Measurements from ENCODE around the gene IPO9. TPM values are rescaled to one million over a fixed set of nuclear protein-coding genes. Genes with fewer than 3 reads are reported as not detected.

IPO9 gene
- polyA plus RNA-seq, 4 donors: 7.0 to 26.0 (median 12.3) TPM

- no peak overlapping the region for H3K27ac ChIP-seq (ENCODE audit: low read depth in 1 of 3, low read length in 2 of 3)
- FAIRE-seq: no peak
- no peaks in the 10 kb centered on the region for H3K9me3 ChIP-seq (ENCODE audit: control insufficient read depth in 2 of 2, insufficient read depth in 1 of 2, low read depth in 1 of 2, low read length in 1 of 2)
Measured at GRCh38 chr1:201786824-201787223, 42.1 kb upstream of the IPO9 start.

DNA sequence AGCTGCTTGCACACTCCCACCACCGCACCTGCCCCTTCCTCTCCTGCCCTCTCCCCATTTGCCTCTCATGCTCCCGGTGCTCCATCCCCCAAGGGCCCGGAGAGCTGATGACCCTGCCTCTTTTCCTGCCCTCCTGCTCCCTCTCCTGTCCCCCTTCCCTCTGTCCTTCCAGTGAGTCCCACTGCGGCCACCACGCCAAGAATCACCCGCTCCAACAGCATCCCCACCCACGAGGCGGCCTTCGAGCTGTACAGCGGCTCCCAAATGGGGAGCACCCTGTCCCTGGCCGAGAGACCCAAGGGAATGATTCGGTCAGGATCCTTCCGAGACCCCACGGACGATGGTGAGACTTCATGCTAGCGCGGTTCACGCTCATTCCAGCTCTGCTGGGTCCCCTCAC, 40.7 kb upstream of the IPO9 start:
- WGBS, 3 donors: 87 to 95% (median 94%) methylated on average over 18 of the region's 18 CpGs
- no peak for FAIRE-seq
- H3K9me3 ChIP-seq (ENCODE audit: control insufficient read depth in 2 of 2, insufficient read depth in 1 of 2, low read depth in 1 of 2, low read length in 1 of 2): no peaks in the 10 kb centered on the region

More at GRCh38 chr1:201786824-201787223, 42.1 kb upstream of the IPO9 start:
- Histone ChIP-seq H3K4me3 (ENCODE audit: low read depth in 1 of 3, low read length in 3 of 3) (no peak overlapping the region), H3K4me1 (ENCODE audit: control insufficient read depth in 3 of 3, insufficient read depth in 2 of 3, low read depth in 1 of 3, low read length in 2 of 3) (no peaks in the 10 kb centered on the region), H3K27me3 (ENCODE audit: control insufficient read depth in 3 of 3, insufficient read depth in 3 of 3, low read length in 3 of 3) (no peaks in the 10 kb centered on the region), H3K36me3 (ENCODE audit: control insufficient read depth in 3 of 3, insufficient read depth in 2 of 3, low read depth in 1 of 3, low read length in 3 of 3) (peaks cover 0 to 42% (median 3%) of the 10 kb centered on the region in 3 donors)
- no peak for DNase-seq
- WGBS, 3 donors: 76 to 91% (median 81%) methylated on average over 5 of the region's 5 CpGs

GRCh38 chr1:201789245-201789644, 39.7 kb upstream of the IPO9 start:
- Histone ChIP-seq H3K4me3 (ENCODE audit: low read depth in 1 of 3, low read length in 3 of 3) (no peak overlapping the region), H3K27ac (ENCODE audit: low read depth in 1 of 3, low read length in 2 of 3) (peak overlapping the region in 1 of 3 donors; percentile 87), H3K9me3 (ENCODE audit: control insufficient read depth in 2 of 2, insufficient read depth in 1 of 2, low read depth in 1 of 2, low read length in 1 of 2) (no peaks in the 10 kb centered on the region), H3K27me3 (ENCODE audit: control insufficient read depth in 3 of 3, insufficient read depth in 3 of 3, low read length in 3 of 3) (no peaks in the 10 kb centered on the region), H3K4me1 (ENCODE audit: control insufficient read depth in 3 of 3, insufficient read depth in 2 of 3, low read depth in 1 of 3, low read length in 2 of 3) (peaks cover 0 to 9% (median 0%) of the 10 kb centered on the region in 3 donors), H3K36me3 (ENCODE audit: control insufficient read depth in 3 of 3, insufficient read depth in 2 of 3, low read depth in 1 of 3, low read length in 3 of 3) (peaks cover 0 to 39% (median 3%) of the 10 kb centered on the region in 3 donors)
- FAIRE-seq (no peak), DNase-seq (no peak)
- WGBS, 3 donors: 89 to 96% (median 96%) methylated on average over 5 of the region's 5 CpGs

More for the DNA sequence above, 40.7 kb upstream of the IPO9 start:
- H3K27me3 ChIP-seq (ENCODE audit: control insufficient read depth in 3 of 3, insufficient read depth in 3 of 3, low read length in 3 of 3): no peaks in the 10 kb centered on the region
- H3K36me3 ChIP-seq (ENCODE audit: control insufficient read depth in 3 of 3, insufficient read depth in 2 of 3, low read depth in 1 of 3, low read length in 3 of 3): peaks cover 0 to 39% (median 3%) of the 10 kb centered on the region in 3 donors
- H3K4me3 ChIP-seq (ENCODE audit: low read depth in 1 of 3, low read length in 3 of 3): no peak overlapping the region
- DNase-seq: no peak
- no peak overlapping the region for H3K27ac ChIP-seq (ENCODE audit: low read depth in 1 of 3, low read length in 2 of 3)
- H3K4me1 ChIP-seq (ENCODE audit: control insufficient read depth in 3 of 3, insufficient read depth in 2 of 3, low read depth in 1 of 3, low read length in 2 of 3): peaks cover 0 to 9% (median 0%) of the 10 kb centered on the region in 3 donors

DNA sequence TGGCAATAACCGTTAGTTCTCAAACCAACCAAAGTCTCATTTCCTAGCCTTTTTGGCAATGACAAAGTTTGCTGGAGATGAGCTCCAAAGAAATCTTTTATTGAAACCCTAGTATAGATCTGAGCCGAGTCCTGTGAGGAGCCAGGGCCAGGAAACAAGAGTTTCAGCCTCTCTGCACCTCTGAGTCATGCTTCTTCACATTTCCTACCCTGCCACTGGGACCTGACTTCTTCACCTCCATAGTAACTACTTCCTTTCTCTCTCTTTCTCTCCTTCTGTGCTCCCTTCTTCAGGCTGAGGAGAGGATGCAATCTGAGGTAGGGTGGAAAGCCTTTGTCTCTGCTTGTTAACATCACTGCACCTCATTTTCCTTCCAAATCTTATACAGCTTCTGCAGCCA, 38.7 kb upstream of the IPO9 start:
- no peaks in the 10 kb centered on the region for H3K27me3 ChIP-seq (ENCODE audit: control insufficient read depth in 3 of 3, insufficient read depth in 3 of 3, low read length in 3 of 3)
- peaks cover 0 to 9% (median 0%) of the 10 kb centered on the region in 3 donors for H3K4me1 ChIP-seq (ENCODE audit: control insufficient read depth in 3 of 3, insufficient read depth in 2 of 3, low read depth in 1 of 3, low read length in 2 of 3)
- WGBS, 3 donors: 71 to 90% (median 77%) methylated on average over 2 of the region's 2 CpGs
- FAIRE-seq: no peak
- no peak for DNase-seq
- peaks cover 0 to 40% (median 2%) of the 10 kb centered on the region in 3 donors for H3K36me3 ChIP-seq (ENCODE audit: control insufficient read depth in 3 of 3, insufficient read depth in 2 of 3, low read depth in 1 of 3, low read length in 3 of 3)
- H3K27ac ChIP-seq (ENCODE audit: low read depth in 1 of 3, low read length in 2 of 3): peak overlapping the region in 1 of 3 donors; percentile 87
- no peaks in the 10 kb centered on the region for H3K9me3 ChIP-seq (ENCODE audit: control insufficient read depth in 2 of 2, insufficient read depth in 1 of 2, low read depth in 1 of 2, low read length in 1 of 2)
- no peak overlapping the region for H3K4me3 ChIP-seq (ENCODE audit: low read depth in 1 of 3, low read length in 3 of 3)

DNA sequence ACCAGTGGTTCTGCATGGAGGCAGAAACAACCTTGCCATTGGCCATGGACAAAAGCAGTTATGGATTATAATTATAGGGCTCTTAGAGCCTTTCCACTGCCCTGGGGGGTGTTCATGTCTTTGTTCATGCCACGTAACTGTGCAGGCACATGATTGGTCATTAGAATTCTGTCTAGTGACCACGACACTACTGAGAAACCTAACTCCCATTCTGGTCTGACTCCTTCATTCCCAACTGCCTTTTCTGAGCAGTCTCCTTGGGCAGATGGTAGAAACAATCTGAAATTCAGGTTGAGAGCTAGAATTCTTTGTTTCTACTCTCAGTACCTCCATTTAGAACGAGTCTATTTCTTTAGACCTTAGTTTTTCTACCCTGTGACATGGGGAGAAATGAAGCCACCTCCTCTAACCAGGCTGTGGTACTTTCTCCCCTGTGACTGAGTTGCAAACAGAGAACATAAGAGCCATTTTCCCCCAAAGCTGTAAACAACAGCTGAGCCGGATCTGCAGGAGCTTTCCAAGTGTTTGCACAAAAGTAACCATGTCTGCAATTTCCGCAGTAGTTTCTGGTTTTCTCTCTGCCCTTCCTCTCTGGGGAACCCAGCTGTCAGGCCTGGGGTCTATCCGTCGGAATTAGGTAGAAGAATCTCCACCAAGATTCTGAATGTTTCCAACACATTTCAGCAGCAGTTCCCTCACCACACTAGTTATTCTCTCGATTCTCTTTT, 37.7 kb upstream of the IPO9 start:
- Histone ChIP-seq H3K27ac (ENCODE audit: low read depth in 1 of 3, low read length in 2 of 3) (peak overlapping the region in 2 of 3 donors; percentile 55 to 87), H3K36me3 (ENCODE audit: control insufficient read depth in 3 of 3, insufficient read depth in 2 of 3, low read depth in 1 of 3, low read length in 3 of 3) (peaks cover 0 to 35% (median 0%) of the 10 kb centered on the region in 3 donors), H3K27me3 (ENCODE audit: control insufficient read depth in 3 of 3, insufficient read depth in 3 of 3, low read length in 3 of 3) (no peaks in the 10 kb centered on the region), H3K9me3 (ENCODE audit: control insufficient read depth in 2 of 2, insufficient read depth in 1 of 2, low read depth in 1 of 2, low read length in 1 of 2) (no peaks in the 10 kb centered on the region), H3K4me3 (ENCODE audit: low read depth in 1 of 3, low read length in 3 of 3) (no peak overlapping the region), H3K4me1 (ENCODE audit: control insufficient read depth in 3 of 3, insufficient read depth in 2 of 3, low read depth in 1 of 3, low read length in 2 of 3) (peaks cover 0 to 9% (median 0%) of the 10 kb centered on the region in 3 donors)
- FAIRE-seq: no peak
- DNase-seq: peak in 1 of 2 donors; percentile 17
- WGBS, 3 donors: 52 to 81% (median 65%) methylated on average over 8 of the region's 8 CpGs

GRCh38 chr1:201791779-201792173, 37.2 kb upstream of the IPO9 start:
- H3K4me1 ChIP-seq (ENCODE audit: control insufficient read depth in 3 of 3, insufficient read depth in 2 of 3, low read depth in 1 of 3, low read length in 2 of 3): peaks cover 0 to 9% (median 0%) of the 10 kb centered on the region in 3 donors
- peak overlapping the region in 2 of 3 donors; percentile 55 to 87 for H3K27ac ChIP-seq (ENCODE audit: low read depth in 1 of 3, low read length in 2 of 3)
- WGBS, 3 donors: 31 to 53% (median 36%) methylated on average over 3 of the region's 3 CpGs
- H3K9me3 ChIP-seq (ENCODE audit: control insufficient read depth in 2 of 2, insufficient read depth in 1 of 2, low read depth in 1 of 2, low read length in 1 of 2): no peaks in the 10 kb centered on the region
- H3K27me3 ChIP-seq (ENCODE audit: control insufficient read depth in 3 of 3, insufficient read depth in 3 of 3, low read length in 3 of 3): no peaks in the 10 kb centered on the region
- H3K36me3 ChIP-seq (ENCODE audit: control insufficient read depth in 3 of 3, insufficient read depth in 2 of 3, low read depth in 1 of 3, low read length in 3 of 3): peaks cover 0 to 30% (median 0%) of the 10 kb centered on the region in 3 donors
- H3K4me3 ChIP-seq (ENCODE audit: low read depth in 1 of 3, low read length in 3 of 3): no peak overlapping the region
- no peak for FAIRE-seq
- DNase-seq: no peak

GRCh38 chr1:201792534-201793305, 36.2 kb upstream of the IPO9 start:
- H3K4me3 ChIP-seq (ENCODE audit: low read depth in 1 of 3, low read length in 3 of 3): no peak overlapping the region
- 52 to 59% (median 58%) methylated on average over 9 of the region's 9 CpGs for WGBS, 3 donors
- no peaks in the 10 kb centered on the region for H3K9me3 ChIP-seq (ENCODE audit: control insufficient read depth in 2 of 2, insufficient read depth in 1 of 2, low read depth in 1 of 2, low read length in 1 of 2)
- peaks cover 0 to 26% (median 0%) of the 10 kb centered on the region in 3 donors for H3K36me3 ChIP-seq (ENCODE audit: control insufficient read depth in 3 of 3, insufficient read depth in 2 of 3, low read depth in 1 of 3, low read length in 3 of 3)
- H3K4me1 ChIP-seq (ENCODE audit: control insufficient read depth in 3 of 3, insufficient read depth in 2 of 3, low read depth in 1 of 3, low read length in 2 of 3): peaks cover 0 to 9% (median 0%) of the 10 kb centered on the region in 3 donors
- H3K27ac ChIP-seq (ENCODE audit: low read depth in 1 of 3, low read length in 2 of 3): peak overlapping the region in 2 of 3 donors; percentile 55 to 87
- no peak for FAIRE-seq
- peak; percentile 76 to 83 for DNase-seq
- H3K27me3 ChIP-seq (ENCODE audit: control insufficient read depth in 3 of 3, insufficient read depth in 3 of 3, low read length in 3 of 3): no peaks in the 10 kb centered on the region

DNA sequence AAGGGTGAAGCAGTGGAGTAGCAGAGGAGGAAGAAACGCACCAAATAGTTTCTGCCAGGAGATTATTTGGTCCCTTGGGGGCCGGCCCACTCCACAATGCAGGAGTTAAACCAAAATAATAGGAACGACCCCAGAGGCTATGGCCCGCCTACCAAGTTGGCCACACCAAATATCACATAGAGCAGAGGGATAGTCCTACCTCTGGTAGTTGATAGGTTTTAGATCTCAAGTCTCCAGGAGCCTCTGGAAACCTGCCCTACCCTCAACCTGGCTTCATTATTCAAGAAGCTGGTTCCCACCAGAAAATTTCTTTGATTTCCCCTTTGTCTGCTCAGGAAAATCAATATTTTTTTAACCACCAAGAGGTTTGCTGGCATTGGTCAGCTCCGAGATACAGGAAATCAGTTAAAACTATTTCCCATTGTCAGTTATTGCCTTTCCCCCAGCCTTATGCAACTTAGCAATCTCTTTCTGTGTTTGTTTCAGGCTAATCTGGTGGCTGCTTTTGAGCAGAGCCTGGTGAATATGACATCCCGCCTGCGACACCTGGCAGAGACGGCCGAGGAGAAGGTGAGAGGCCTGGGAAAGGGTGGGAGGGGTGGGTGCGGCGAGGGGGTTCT, 35.5 kb upstream of the IPO9 start:
- FAIRE-seq (no peak), DNase-seq (no peak)
- H3K36me3 ChIP-seq (ENCODE audit: control insufficient read depth in 3 of 3, insufficient read depth in 2 of 3, low read depth in 1 of 3, low read length in 3 of 3): peaks cover 0 to 22% (median 0%) of the 10 kb centered on the region in 3 donors
- no peak overlapping the region for H3K27ac ChIP-seq (ENCODE audit: low read depth in 1 of 3, low read length in 2 of 3)
- H3K4me1 ChIP-seq (ENCODE audit: control insufficient read depth in 3 of 3, insufficient read depth in 2 of 3, low read depth in 1 of 3, low read length in 2 of 3): peaks cover 0 to 9% (median 0%) of the 10 kb centered on the region in 3 donors
- H3K9me3 ChIP-seq (ENCODE audit: control insufficient read depth in 2 of 2, insufficient read depth in 1 of 2, low read depth in 1 of 2, low read length in 1 of 2): no peaks in the 10 kb centered on the region
- no peaks in the 10 kb centered on the region for H3K27me3 ChIP-seq (ENCODE audit: control insufficient read depth in 3 of 3, insufficient read depth in 3 of 3, low read length in 3 of 3)
- WGBS, 3 donors: 68 to 72% (median 72%) methylated on average over 11 of the region's 11 CpGs
- H3K4me3 ChIP-seq (ENCODE audit: low read depth in 1 of 3, low read length in 3 of 3): no peak overlapping the region

Data from small intestine (tissue), 7 donors.